GM19452 (cell line): ENCODE results near the gene CASQ2.
A peak's percentile ranks its signal among the peaks of the same experiment; 100 is the strongest.

ENCODE experiments used
- ATAC-seq: cut with Tn5 transposase; IDR thresholded peaks from one replicate; pipeline ENCODE4 v1.9.1; 2021; ENCODE audit not compliant: unreplicated experiment

Gene CASQ2

GRCh38 chr1:115702959-115703358 is 65.6 kb downstream of the CASQ2 start:
- no peak for ATAC-seq

GRCh38 chr1:115701090-115701489 is 67.4 kb downstream of the CASQ2 start:
- ATAC-seq = no peak

- no peak for ATAC-seq
These were observed 70.9 kb downstream of the CASQ2 start for GRCh38 chr1:115697619-115698018.

- ATAC-seq = no peak
These were observed 73.7 kb downstream of the CASQ2 start for GRCh38 chr1:115694805-115695204.

- ATAC-seq = no peak
These were observed 76.3 kb downstream of the CASQ2 start for GRCh38 chr1:115692224-115692623.

- no peak for ATAC-seq
These were observed 77.5 kb downstream of the CASQ2 start for GRCh38 chr1:115690972-115691371.

- no peak for ATAC-seq
These were observed 80.8 kb downstream of the CASQ2 start for GRCh38 chr1:115687744-115688143.

- ATAC-seq = no peak
These were observed 83.3 kb downstream of the CASQ2 start for GRCh38 chr1:115685029-115685705.

- ATAC-seq = no peak
These were observed 85.7 kb downstream of the CASQ2 start for GRCh38 chr1:115682792-115683191.

GRCh38 chr1:115680730-115681111 is 87.8 kb downstream of the CASQ2 start:
- ATAC-seq = no peak

- no peak for ATAC-seq
These were observed 89.3 kb downstream of the CASQ2 start for GRCh38 chr1:115679141-115679611.

GRCh38 chr1:115678141-115678540 is 90.4 kb downstream of the CASQ2 start:
- no peak for ATAC-seq

- ATAC-seq = no peak
These were observed 90.9 kb downstream of the CASQ2 start for GRCh38 chr1:115677565-115677964.

- peak; percentile 52 for ATAC-seq
These were observed 91.3 kb downstream of the CASQ2 start for GRCh38 chr1:115677182-115677555.

GRCh38 chr1:115676498-115677181 is 91.9 kb downstream of the CASQ2 start:
- ATAC-seq = peak; percentile 21

- no peak for ATAC-seq
These were observed 96.1 kb downstream of the CASQ2 start for GRCh38 chr1:115672224-115673009.

GRCh38 chr1:115671176-115671934 is 97.2 kb downstream of the CASQ2 start:
- ATAC-seq = no peak

- ATAC-seq = no peak
These were observed 97.9 kb downstream of the CASQ2 start for GRCh38 chr1:115670476-115671175.

GRCh38 chr1:115669886-115670285 is 98.6 kb downstream of the CASQ2 start:
- ATAC-seq = no peak

GRCh38 chr1:115669002-115669673 is 99.4 kb downstream of the CASQ2 start:
- ATAC-seq = no peak
